SW480 (cell line): Measurements from ENCODE around the gene TARM1.
A peak's percentile ranks its signal among the peaks of the same experiment; 100 is the strongest.

Experiments used
- DNase-seq: peaks from one replicate; pipeline ENCODE4 v3.0.0-alpha.2; 2016; ENCODE audit warnings: low spot score

Gene TARM1

GRCh38 chr19:54030895-54031586 is 50.1 kb downstream of the TARM1 start:
- DNase-seq: no peak

- peak; percentile 75 for DNase-seq
Observed at GRCh38 chr19:54029930-54030490, 51.2 kb downstream of the TARM1 start.

GRCh38 chr19:54029301-54029700 is 51.9 kb downstream of the TARM1 start:
- DNase-seq: no peak

- DNase-seq: no peak
Observed at GRCh38 chr19:54026656-54027055, 54.5 kb downstream of the TARM1 start.

- DNase-seq: no peak
Observed at GRCh38 chr19:54024660-54025059, 56.5 kb downstream of the TARM1 start.

- DNase-seq: no peak
Observed at GRCh38 chr19:54023191-54023590, 58.0 kb downstream of the TARM1 start.

- DNase-seq: no peak
Observed at GRCh38 chr19:54021932-54022331, 59.2 kb downstream of the TARM1 start.

GRCh38 chr19:54021363-54021762 is 59.8 kb downstream of the TARM1 start:
- no peak for DNase-seq
